Activated naive CD8-positive, alpha-beta T cell treated with anti-CD3 and anti-CD28 coated beads, Interleukin-2, amount 50 U/mL, for 16 hours (primary cell): ENCODE measurements around the gene TEAD1.

Source experiments
- DNase-seq: peaks from one replicate; pipeline ENCODE4 v3.0.0-alpha.2; 2020; ENCODE audit warnings: low read depth, low spot score

The TEAD1 gene

GRCh38 chr11:12789054-12789453, 114.8 kb downstream of the TEAD1 start:
- no peak for DNase-seq

DNA sequence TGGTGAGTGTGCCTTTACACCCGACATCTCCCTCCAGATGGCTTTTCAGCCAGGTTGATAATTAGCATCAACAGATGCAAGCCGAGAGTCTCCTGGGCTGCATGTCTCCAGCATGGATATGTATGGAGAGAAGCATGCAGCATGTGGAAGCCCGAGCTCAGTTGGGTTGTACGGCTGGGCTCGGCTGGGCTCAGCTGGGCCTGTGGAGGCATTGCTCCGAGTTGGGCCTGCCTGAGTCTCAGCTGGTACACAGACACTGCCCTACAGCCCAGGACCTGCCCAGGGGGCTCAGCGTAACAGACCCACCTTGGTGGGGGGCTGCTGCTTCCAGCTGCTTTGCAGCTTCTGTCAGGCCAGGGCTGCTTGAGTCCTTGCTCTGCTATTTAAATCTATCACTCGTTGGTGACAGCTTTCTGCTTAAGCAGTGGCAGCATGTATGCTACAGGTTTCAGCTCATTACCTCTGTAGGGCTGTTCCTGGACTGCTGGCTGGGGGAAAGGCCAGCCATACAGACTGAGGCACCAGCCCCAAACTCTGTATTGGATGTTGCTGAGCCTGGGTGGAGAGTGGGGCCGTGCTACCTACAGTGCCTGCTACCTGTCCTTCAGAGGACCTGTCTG, 115.5 kb downstream of the TEAD1 start:
- no peak for DNase-seq

GRCh38 chr11:12790861-12791616, 116.8 kb downstream of the TEAD1 start:
- DNase-seq, result no peak

DNA sequence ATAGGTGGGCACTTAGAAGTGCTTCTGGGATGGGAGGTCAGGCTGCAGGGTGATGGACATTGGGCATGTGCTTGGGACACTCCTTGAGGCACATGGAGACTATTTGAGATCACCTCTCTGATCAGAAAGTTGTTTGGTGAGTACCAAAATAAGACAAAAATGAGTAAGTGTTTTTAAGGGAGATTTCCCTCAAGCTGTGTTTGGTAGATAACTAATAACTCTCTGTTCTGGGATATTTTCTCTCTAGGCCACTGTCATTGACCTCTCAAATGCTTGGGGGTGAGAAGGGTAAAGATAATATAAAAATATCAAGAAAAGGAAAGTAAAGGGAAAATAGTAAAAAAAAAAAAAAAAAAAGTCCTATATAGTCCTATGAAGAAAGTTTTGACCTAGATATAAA, 117.8 kb downstream of the TEAD1 start:
- no peak for DNase-seq

DNA sequence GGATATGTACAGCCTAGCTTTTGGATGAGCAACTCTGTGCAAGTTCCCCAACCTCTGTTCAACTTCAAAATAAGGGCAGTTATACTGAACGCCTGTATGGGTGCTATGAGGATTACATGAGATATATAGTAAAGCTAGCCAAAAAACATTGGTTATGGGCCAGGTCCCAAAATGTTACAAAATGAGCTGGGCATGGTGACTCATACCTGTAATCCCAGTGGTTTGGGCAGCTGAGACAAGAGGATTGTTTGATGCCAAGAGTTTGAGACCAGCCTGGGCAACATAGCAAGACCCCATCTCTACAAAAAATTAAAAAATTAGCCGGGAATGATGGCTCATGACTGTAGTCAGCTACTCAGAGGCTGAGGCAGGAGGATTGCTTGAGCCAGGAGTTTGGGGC, 118.4 kb downstream of the TEAD1 start:
- DNase-seq, result no peak

- DNase-seq, result no peak
These were observed 118.8 kb downstream of the TEAD1 start for GRCh38 chr11:12793065-12793464.

- no peak for DNase-seq
These were observed 119.3 kb downstream of the TEAD1 start for GRCh38 chr11:12793506-12793905.

GRCh38 chr11:12794576-12795230, 120.5 kb downstream of the TEAD1 start:
- DNase-seq, result no peak

DNA sequence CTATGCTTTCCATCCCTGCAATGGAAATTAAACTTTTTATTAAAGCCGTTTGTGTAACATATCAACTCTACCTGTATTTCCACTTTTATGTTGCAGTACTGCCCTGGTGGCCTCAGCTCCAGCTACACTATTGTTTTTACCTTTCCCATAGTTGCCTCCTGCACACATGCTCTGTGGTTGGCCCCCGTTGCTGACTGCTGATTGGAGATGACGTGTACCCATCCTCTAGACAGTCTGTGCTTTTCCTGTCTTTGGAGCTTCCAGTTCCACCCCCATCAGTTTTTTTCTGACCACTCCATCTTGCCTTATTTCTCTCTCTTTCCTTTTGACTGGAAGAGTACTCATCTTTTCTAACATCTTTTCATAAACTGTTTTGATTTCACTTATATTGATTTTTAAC, 123.8 kb downstream of the TEAD1 start:
- DNase-seq, result no peak

GRCh38 chr11:12798609-12799011, 124.4 kb downstream of the TEAD1 start:
- DNase-seq, result no peak

DNA sequence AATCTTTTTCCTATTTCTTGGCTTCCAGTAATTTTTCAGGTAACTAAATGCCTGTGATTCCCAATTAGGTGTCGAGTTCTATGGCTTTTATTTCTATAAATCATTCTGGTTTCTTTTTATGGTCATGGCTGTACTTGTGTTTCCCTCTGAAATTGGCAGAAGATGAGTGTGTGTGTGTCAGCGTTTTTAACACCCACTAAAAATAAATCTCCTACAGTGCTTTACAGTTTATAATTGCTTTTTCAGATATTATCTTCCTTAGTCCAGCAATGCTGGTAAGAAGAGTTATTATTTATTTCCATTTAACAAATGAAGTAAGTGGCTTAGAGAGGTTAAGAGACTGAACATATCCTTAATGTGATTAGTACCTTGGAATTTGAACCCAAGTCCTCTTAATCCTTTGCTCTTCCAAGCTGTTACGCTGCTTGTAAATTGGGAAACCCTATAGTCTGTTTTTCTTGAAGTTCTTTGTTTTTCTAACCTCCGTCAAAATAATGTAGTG, 125.2 kb downstream of the TEAD1 start:
- no peak for DNase-seq

DNA sequence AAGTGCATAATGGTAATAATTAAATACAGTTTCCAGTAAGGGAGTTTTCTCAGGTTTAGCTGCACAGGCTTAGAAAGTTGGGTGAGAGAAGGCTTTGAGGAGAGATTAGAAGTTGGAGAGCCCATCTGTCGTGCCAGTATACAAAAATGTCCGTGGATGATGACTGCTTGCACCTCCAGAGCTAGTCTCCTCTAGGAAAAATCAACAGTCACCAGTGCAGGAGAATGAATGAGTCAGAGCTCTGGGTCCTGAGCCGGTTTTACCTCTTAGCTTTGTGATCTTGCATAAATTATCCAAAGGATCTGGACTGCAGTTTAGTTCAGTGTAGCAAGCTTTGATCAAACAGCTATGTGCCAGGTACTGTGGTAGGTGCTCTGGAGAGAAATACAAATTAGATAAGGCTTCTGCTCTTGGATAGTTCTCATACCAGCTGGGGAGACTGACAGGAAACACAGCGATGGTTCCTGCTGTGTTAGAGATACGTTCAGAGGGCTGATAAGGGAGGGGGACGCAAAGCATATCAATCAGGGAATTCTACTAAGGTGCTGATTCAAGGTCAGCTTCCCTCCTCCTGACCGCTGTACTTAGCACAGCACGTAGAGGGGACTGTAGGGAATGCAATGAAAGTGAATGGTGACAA, 125.9 kb downstream of the TEAD1 start:
- no peak for DNase-seq

DNA sequence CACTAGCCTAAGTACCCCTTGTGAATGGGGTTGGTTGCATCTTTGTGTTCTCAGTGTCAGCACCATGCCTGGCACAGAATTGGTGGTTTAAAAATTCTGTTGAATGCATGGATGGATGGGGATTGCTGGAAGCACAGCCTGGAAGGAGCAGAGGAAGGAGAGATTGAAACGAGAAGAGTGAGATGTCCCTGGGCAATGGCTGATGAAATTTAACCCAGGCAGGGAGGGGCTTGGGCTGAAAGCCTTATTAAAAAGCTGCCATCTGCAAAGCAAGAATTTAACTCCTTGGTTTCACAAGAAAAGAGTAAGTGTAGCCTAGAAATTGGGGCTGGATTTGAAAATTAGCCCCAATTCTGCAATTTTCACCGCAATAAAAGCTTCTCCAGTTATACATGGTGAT, 126.7 kb downstream of the TEAD1 start:
- DNase-seq, result no peak

GRCh38 chr11:12801976-12802375, 127.8 kb downstream of the TEAD1 start:
- DNase-seq, result no peak

DNA sequence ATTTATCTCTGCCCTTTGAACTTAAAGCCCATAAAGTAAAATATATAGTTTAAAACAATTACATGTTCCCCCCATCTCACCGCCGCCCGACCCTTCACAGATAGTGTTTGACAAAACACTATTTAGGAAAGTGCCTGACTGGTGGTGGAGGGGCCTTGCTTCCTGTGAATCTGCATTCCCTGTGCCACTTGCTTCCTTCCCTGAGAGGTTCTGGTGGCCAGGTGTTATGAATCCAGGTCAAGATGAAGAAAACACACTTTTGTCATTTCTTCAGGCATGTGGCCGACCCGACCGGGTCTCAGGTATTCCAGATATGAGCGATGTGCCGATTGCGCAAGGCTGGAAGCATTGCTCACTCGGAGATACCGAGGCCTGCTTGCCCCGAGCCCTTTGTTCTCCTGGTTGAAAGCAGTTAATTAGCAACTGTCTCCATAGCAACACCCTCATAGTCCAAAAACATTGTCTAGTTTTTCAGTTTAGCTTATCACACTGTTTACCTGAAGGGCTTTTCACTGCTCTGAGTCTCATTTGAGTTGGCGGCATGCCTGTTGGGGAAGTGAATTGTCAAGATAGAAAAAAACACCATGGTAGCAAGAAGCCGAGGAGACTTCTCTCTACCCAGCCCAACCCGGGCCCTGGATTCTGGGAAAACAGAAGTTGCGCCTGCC, 128.3 kb downstream of the TEAD1 start:
- DNase-seq, result no peak

- DNase-seq, result no peak
These were observed 129.0 kb downstream of the TEAD1 start for GRCh38 chr11:12803086-12803826.

GRCh38 chr11:12806113-12806512, 131.9 kb downstream of the TEAD1 start:
- DNase-seq, result no peak

GRCh38 chr11:12807621-12808020, 133.4 kb downstream of the TEAD1 start:
- no peak for DNase-seq

GRCh38 chr11:12808519-12808918, 134.3 kb downstream of the TEAD1 start:
- no peak for DNase-seq

DNA sequence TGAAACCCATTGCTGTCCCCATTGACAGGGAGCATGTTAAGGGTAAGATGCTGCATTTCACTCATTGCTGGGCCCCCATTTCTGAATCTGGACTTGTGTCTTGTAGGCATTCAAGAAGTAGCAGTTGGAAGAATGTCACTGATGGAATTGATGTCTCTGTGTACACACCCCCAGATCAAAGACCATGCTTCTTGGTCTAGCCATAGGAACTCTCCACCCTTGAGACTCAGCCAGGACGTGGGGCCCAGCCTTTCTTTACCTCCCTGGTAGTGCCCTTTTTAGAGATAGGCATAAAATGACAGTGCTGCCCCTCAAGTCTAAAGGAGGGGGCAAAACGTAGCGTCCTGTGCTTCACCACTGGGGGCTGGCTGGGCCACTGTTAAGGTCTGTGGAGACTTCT, 135.1 kb downstream of the TEAD1 start:
- no peak for DNase-seq
